Skeletal muscle satellite cell (primary cell): ENCODE measurements around the gene CST9.
"Not testable (repeated sequence)": the region's sequence is repeated elsewhere in the genome, so short reads cannot be mapped to it uniquely, and the experiment has no call there.

Source experiments
- H3K27me3 ChIP-seq: 2 replicates; pipeline ENCODE4 v1.7.0; 2013; ENCODE audit warnings: low read length; ENCODE audit not compliant: control insufficient read depth, insufficient read depth
- H3K36me3 ChIP-seq: 2 replicates; pipeline ENCODE4 v1.7.0; 2013; ENCODE audit warnings: mild to moderate bottlenecking, control low read depth, low read length; ENCODE audit not compliant: insufficient read depth
- H3K4me1 ChIP-seq: 2 replicates; pipeline ENCODE4 v1.7.0; 2013; ENCODE audit warnings: low read length; ENCODE audit not compliant: control insufficient read depth, insufficient read depth
- H3K4me2 ChIP-seq: 2 replicates; pipeline ENCODE4 v1.7.0; 2013; ENCODE audit warnings: mild to moderate bottlenecking, low read length
- H3K4me3 ChIP-seq: 2 replicates; pipeline ENCODE4 v1.7.0; 2013; ENCODE audit warnings: low read length
- H3K9ac ChIP-seq: 2 replicates; pipeline ENCODE4 v1.7.0; 2013; ENCODE audit warnings: mild to moderate bottlenecking, low read depth, low read length, moderate library complexity
- H3K9me3 ChIP-seq: replicated peaks from 2 replicates; pipeline ENCODE4 v1.7.0; 2013; ENCODE audit warnings: mild to moderate bottlenecking, control low read depth, low read length

The CST9 gene

DNA sequence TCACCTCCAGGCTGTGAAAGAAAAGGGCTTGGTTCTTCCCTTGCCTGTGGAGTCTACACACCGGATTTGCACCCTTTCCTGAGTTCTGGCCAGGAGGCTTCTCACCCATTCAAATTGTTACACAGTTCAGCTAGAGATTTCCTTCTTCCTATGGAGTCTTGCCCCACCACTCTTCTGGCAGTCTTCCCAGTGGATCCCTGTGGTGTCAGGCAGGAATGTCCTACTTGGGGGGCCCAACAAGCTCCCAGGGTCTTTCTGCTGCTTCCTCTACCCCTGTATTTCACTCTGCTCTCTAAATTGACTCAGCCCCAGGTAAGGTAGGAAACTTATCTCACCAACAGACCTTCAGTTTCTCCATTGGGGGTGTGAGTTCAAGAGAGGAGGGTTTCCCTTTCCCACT lies 23.4 kb downstream of the CST9 start:
- H3K4me3 ChIP-seq, result no peak overlapping the region
- no peaks in the 10 kb centered on the region for H3K4me1 ChIP-seq
- no peaks in the 10 kb centered on the region for H3K9me3 ChIP-seq
- no peak overlapping the region for H3K4me2 ChIP-seq
- no peaks in the 10 kb centered on the region for H3K36me3 ChIP-seq
- H3K27me3 ChIP-seq, result peaks cover 19% of the 10 kb centered on the region
- H3K9ac ChIP-seq, result no peak overlapping the region

- not testable (repeated sequence) for H3K9ac ChIP-seq, H3K4me1 ChIP-seq, H3K9me3 ChIP-seq, H3K36me3 ChIP-seq, H3K4me3 ChIP-seq, H3K4me2 ChIP-seq
- H3K27me3 ChIP-seq, result peaks cover 19% of the 10 kb centered on the region
These were observed 23.9 kb downstream of the CST9 start for GRCh38 chr20:23581833-23582232.

GRCh38 chr20:23574977-23575376 lies 30.7 kb downstream of the CST9 start:
- Histone ChIP-seq H3K4me2 (no peak overlapping the region), H3K4me3 (no peak overlapping the region), H3K36me3 (no peaks in the 10 kb centered on the region), H3K9ac (no peak overlapping the region), H3K4me1 (no peaks in the 10 kb centered on the region), H3K27me3 (no peaks in the 10 kb centered on the region), H3K9me3 (no peaks in the 10 kb centered on the region)

DNA sequence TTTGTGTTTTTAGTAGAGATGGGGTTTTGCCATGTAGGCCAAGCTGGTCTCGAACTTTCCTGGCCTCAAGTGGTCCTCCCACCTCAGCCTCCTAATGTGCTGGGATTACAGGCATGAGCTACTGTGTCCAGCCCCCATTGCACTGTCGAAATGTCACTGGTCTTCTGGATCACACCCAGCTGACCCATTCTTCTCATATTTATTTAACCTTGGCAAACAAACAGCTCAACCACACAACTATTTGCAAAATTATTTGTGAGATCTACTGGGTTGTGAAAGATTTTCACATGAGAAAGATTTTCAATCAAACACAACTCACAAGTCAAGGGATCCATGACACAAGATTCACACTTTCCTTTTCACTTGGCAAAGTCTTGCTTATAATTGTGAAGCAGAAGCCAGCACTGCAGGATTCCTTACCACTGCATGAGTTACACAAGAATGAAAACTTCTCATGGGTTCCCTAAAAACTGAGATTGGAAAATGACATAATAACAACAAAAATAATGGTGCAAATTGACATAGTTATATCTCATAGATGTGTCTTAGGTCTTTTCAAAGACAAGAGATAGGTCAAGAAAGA lies 35.4 kb downstream of the CST9 start:
- H3K9me3 ChIP-seq, result no peaks in the 10 kb centered on the region
- H3K36me3 ChIP-seq, result no peaks in the 10 kb centered on the region
- no peaks in the 10 kb centered on the region for H3K27me3 ChIP-seq
- H3K4me2 ChIP-seq, result no peak overlapping the region
- H3K4me1 ChIP-seq, result no peaks in the 10 kb centered on the region
- H3K9ac ChIP-seq, result no peak overlapping the region
- no peak overlapping the region for H3K4me3 ChIP-seq

GRCh38 chr20:23569570-23569969 lies 36.1 kb downstream of the CST9 start:
- H3K9ac ChIP-seq, result no peak overlapping the region
- no peaks in the 10 kb centered on the region for H3K36me3 ChIP-seq
- no peaks in the 10 kb centered on the region for H3K27me3 ChIP-seq
- H3K9me3 ChIP-seq, result no peaks in the 10 kb centered on the region
- no peak overlapping the region for H3K4me3 ChIP-seq
- no peaks in the 10 kb centered on the region for H3K4me1 ChIP-seq
- H3K4me2 ChIP-seq, result no peak overlapping the region

- no peak overlapping the region for H3K4me3 ChIP-seq
These were observed 36.8 kb downstream of the CST9 start for GRCh38 chr20:23568971-23569330.

GRCh38 chr20:23568320-23568970 lies 37.3 kb downstream of the CST9 start, which contains the start of gene CST9L:
Gene CST9L (minus strand): TSS chr20:23568484. CDS start chr20:23568450, 34 bp downstream.
- no peak within 1 kb of the TSS for H3K9ac ChIP-seq
- no peak within 1 kb of the TSS for H3K4me2 ChIP-seq
- no peaks in the 10 kb centered on the region for H3K36me3 ChIP-seq
- no peaks in the 10 kb centered on the region for H3K4me1 ChIP-seq
- H3K4me3 ChIP-seq, result no peak within 1 kb of the TSS
- no peaks in the 10 kb centered on the region for H3K27me3 ChIP-seq
- H3K9me3 ChIP-seq, result no peaks in the 10 kb centered on the region

More at GRCh38 chr20:23568971-23569330, 36.8 kb downstream of the CST9 start:
- Histone ChIP-seq H3K4me1 (no peaks in the 10 kb centered on the region), H3K9me3 (no peaks in the 10 kb centered on the region), H3K27me3 (no peaks in the 10 kb centered on the region), H3K36me3 (no peaks in the 10 kb centered on the region), H3K4me2 (no peak overlapping the region), H3K9ac (no peak overlapping the region)

GRCh38 chr20:23566199-23566932 lies 39.4 kb downstream of the CST9 start:
- no peaks in the 10 kb centered on the region for H3K36me3 ChIP-seq
- no peak overlapping the region for H3K4me2 ChIP-seq
- no peaks in the 10 kb centered on the region for H3K4me1 ChIP-seq
- no peak overlapping the region for H3K9ac ChIP-seq
- H3K27me3 ChIP-seq, result no peaks in the 10 kb centered on the region
- H3K9me3 ChIP-seq, result no peaks in the 10 kb centered on the region
- H3K4me3 ChIP-seq, result no peak overlapping the region

- no peak overlapping the region for H3K4me3 ChIP-seq
- H3K27me3 ChIP-seq, result no peaks in the 10 kb centered on the region
- no peaks in the 10 kb centered on the region for H3K36me3 ChIP-seq
- no peaks in the 10 kb centered on the region for H3K9me3 ChIP-seq
- H3K4me1 ChIP-seq, result no peaks in the 10 kb centered on the region
- no peak overlapping the region for H3K4me2 ChIP-seq
- no peak overlapping the region for H3K9ac ChIP-seq
These were observed 40.1 kb downstream of the CST9 start for GRCh38 chr20:23565503-23566045.

DNA sequence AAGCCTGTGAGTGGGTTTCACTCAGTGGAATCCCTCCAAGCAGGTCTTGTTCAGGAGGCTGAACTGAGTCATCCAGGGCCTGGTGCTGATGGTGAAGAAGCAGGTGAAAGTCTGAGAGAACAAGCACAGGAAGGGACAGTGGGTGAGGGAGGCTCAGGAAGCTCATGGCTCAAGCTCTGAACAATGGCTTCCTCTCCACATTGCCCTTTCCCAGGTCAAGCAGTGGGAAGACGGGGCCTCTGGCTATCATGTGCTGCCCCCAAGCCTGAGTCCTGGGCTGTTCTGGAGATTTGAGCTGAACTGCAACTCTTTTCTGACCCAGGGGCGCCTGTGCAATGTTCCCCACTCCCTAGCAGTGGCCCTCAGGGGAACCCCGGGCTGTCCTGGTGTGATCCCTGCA lies 40.8 kb downstream of the CST9 start:
- Histone ChIP-seq H3K4me3 (no peak overlapping the region), H3K9me3 (no peaks in the 10 kb centered on the region), H3K4me2 (no peak overlapping the region), H3K9ac (no peak overlapping the region), H3K36me3 (no peaks in the 10 kb centered on the region), H3K27me3 (no peaks in the 10 kb centered on the region), H3K4me1 (no peaks in the 10 kb centered on the region)

DNA sequence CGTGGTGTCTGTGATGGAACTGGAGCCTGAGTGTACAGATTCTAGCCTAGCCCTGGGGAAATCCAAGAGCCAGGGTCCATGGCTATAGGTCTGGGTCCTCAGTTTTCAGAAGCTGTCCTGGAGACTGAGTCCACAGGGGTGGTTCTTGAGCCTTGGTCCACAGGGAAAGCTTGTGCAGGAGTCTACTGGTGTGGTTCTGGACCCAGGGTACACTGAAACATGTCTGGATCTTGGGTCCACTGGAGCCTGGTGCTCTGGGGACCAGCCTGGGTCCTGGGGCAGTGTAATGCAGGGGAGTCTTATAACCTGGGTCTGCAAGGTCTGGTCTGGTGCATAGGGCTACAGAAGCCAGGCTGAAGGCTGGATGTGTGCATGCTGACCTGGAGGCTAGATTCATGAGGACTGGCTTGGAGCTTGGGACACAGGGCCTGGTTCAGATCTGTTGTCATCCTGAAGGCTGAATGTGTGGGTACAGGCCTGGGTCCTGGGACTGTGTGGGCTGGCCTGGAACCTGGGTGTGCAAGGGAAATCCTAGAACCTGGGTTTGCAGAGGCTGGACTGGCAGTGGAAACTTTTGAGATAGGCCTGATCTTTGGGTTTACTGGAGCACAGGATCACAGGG lies 42.9 kb downstream of the CST9 start:
- no peaks in the 10 kb centered on the region for H3K9me3 ChIP-seq
- H3K36me3 ChIP-seq, result no peaks in the 10 kb centered on the region
- H3K4me2 ChIP-seq, result no peak overlapping the region
- H3K4me1 ChIP-seq, result no peaks in the 10 kb centered on the region
- no peaks in the 10 kb centered on the region for H3K27me3 ChIP-seq
- H3K9ac ChIP-seq, result no peak overlapping the region
- H3K4me3 ChIP-seq, result no peak overlapping the region
